ENCODE results near the gene ZNF217.
"Not testable (repeated sequence)": the region's sequence is repeated elsewhere in the genome, so short reads cannot be mapped to it uniquely, and the experiment has no call there.

ZNF217 gene

DNA sequence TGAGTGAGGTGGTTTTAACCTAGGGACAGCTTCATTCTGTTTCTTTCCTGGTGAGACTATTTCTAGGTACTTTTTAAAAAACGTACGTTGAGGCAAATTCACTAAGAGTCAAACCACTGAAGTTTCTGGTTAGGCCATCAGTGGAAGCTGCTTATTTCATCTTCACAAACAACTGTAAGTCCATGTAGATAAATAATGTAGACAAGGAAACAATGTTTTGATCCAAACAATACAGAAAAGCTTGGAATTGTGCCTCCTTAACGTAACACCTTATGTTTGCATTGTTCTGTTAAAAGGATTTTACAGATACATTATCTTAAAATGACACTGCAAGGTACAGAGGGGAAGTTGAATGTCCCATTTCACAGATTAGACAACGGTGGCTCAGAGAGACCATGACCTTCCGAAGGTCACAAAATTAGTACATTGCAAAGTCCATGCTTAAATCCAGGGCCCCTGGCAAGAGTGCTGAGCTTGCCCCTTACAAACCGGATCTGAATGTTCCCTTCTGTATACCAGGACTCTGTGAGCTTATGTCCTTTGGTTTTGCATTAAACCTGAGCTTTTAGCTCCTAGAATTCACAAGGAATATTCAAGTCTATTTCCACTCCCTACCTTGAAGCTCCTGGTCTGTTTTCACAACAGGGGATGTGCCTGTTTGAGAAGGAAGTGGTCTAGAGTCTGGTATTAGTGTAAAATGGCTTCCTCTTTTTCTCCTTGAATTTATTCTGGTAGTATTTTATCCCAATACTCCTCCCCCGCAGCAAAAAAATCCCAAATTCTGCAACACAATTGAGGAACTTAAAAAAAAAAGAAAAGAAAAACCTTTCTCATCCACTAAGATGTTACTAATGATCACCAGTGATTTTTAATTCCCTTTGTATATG is 28.9 kb upstream of the ZNF217 start:
- DNase-seq (ENCODE audit: low read depth), result no peak

DNA sequence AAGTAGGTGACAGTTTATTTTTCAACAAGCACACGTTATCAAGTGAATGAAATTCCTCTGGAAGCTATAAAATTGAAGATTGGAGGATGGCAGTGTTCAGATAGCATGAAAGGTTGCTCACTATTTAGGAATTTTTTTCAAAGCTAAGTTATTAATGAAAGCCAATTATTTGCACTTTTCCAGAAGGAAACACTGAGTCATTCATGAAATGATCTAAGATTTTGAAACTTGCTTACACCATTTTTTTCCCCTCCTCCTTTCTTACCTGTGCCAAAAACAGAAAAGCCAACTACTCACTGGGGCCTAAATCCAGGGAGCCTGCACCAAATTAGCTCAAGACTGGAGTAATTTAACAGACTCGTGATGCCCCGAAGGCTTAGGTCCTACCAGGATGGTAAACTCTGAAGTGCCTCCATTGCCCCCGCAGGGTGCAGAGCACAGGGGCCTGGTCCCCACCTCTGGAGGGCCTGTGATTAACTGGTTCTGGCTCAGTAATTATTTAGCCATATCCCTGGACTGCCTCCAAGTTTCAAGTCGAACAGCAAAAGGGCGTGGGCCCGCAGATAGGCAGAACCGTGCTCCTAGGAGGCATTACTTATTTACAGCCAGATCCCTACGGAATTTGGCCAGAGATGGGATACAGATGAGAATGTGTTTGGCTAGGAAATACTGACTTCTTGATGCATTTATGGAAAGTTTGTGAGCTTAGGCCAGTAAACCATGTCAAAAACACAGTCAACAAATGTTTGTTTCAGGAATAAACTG is 28.0 kb upstream of the ZNF217 start:
- DNase-seq (ENCODE audit: low read depth), result no peak

- DNase-seq (ENCODE audit: low read depth), result not testable (repeated sequence)
Observed at GRCh38 chr20:53618490-53619000, 24.9 kb upstream of the ZNF217 start.

GRCh38 chr20:53617791-53618489 is 24.3 kb upstream of the ZNF217 start:
- DNase-seq (ENCODE audit: low read depth), result no peak

DNA sequence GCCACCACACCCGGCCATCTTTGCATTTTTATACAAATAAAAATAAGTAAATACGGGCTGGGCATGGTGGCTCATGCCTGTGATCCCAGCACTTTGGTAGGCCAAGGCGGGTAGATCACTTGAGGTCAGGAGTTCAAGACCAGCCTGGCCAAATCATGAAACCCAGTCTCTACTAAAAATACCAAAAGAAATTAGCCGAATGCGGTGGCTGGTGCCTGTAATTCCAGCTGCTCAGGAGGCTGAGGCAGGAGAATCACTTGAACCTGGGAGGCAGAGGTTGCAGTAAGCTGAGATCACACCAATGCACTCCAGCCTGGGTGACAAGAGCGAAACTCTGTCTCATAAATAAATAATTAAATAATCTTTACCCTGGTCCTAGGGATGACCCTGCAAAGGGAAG is 22.9 kb upstream of the ZNF217 start:
- DNase-seq (ENCODE audit: low read depth), result not testable (repeated sequence)

DNA sequence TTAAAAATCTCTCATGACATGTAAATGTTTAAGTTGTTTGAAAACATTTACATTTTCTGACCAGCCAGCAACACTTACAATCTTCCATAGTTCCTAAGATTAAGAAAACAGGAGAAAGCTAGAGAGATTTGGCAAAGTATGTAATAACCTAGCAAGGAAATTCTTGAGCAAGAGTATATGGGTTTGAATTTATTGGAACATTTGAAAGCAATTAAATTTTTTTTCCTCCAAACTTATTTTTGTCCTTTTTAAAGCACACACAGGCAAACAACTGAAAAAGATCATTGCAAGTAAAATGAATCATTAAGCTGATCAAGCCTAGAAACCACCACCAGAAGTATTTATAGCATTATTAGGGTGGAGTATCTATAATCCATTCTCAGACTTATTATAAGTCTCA is 20.1 kb upstream of the ZNF217 start:
- DNase-seq (ENCODE audit: low read depth), result no peak

DNA sequence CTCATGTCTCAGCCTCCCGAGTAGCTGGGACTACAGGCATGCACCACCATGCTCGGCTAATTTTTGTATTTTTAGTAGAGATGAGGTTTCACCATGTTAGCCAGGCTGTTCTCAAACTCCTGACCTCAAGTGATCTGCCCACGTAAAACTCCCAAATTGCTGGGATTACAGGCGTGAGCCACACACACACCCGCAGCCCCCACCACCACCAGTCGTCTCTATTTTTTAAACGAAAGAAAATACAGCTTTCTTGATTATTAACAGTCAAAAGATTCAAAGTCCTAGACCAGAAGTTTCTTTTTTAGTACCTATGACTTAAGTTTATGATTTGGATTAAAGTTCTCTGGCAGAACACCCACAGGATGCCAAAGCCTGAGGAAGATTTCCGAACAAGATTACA is 18.6 kb upstream of the ZNF217 start:
- not testable (repeated sequence) for DNase-seq (ENCODE audit: low read depth)

GRCh38 chr20:53611449-53611894 is 17.8 kb upstream of the ZNF217 start:
- no peak for DNase-seq (ENCODE audit: low read depth)

- DNase-seq (ENCODE audit: low read depth), result peak; percentile 72
Observed at GRCh38 chr20:53609491-53610445, 16.1 kb upstream of the ZNF217 start.

GRCh38 chr20:53608456-53609452 is 15.1 kb upstream of the ZNF217 start:
- DNase-seq (ENCODE audit: low read depth), result no peak

DNA sequence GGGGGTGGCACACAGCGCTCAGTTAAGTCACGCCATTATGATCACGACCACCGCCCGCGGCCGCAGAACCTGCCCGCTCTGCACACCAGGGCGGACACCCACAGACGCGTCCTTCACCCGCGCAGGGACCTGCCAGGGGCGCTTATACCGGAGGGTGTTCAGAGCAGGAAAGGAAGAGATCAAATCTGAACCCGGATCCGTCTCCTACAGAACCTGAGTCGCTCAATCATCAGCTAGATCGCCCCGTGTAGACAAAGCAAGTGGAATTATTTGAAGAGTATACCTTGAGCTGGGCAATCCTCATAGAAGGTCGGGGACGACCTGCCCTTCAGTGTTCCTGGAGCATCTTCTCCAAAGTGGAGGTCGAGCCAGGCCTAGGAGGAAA is 14.4 kb upstream of the ZNF217 start:
- DNase-seq (ENCODE audit: low read depth), result no peak

DNA sequence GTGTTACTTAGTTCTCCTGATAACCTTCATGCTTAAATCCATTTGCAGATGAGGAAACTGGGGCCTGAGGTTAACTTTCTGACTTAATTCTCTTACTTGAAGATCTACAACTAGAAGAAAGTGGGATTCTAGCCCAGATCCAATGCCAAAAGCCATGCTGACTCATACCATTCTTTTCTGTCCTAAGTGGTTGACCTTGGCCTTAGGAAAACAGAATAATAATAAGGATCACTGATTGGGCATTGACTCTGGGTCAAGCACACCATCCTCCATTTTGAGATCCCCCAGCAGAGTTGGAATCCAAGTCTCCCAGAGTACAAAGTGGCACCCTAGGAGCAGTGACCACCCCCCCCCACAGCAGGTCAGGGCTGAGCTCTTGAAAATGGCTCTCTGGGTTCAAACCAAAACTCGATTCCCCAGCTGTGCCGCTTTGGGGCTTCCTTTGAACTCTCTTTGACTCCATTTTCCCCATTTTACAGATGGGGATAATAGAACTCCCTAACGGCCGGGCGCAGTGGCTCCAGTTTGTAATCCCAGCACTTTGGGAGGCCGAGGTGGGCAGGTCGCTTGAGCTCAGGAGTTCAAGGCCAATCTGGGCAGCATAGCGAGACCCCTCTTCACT is 12.8 kb upstream of the ZNF217 start:
- DNase-seq (ENCODE audit: low read depth), result no peak

- DNase-seq (ENCODE audit: low read depth), result not testable (repeated sequence)
Observed at GRCh38 chr20:53605401-53605800, 11.8 kb upstream of the ZNF217 start.

GRCh38 chr20:53604846-53605245 is 11.2 kb upstream of the ZNF217 start:
- DNase-seq (ENCODE audit: low read depth), result not testable (repeated sequence)

DNA sequence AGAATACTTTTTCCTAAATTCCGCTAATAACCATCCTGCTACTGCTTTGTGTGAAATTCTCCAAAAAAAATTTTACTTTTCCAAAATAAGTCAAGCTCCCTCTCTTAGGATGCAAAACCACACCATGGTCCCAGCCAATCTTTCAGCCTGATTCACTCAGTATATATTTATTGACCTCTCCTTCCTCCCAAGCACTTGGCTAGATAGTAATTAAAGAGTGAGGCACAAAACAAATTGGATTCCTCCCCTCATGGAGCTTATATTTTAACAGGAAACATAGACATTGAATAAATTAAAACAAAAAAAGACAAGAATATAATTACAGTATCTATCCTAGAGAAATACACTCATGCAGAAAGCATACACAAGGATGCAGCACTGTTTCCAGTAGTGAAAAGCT is 9.0 kb upstream of the ZNF217 start:
- no peak for DNase-seq (ENCODE audit: low read depth)

- no peak for DNase-seq (ENCODE audit: low read depth)
Observed at GRCh38 chr20:53599910-53600632, 6.4 kb upstream of the ZNF217 start.

GRCh38 chr20:53599378-53599777 is 5.7 kb upstream of the ZNF217 start:
- no peak for DNase-seq (ENCODE audit: low read depth)

- DNase-seq (ENCODE audit: low read depth), result no peak
Observed at GRCh38 chr20:53599044-53599362, 5.4 kb upstream of the ZNF217 start.
